DND-41 (cell line): ENCODE measurements around the gene CD52.
"Not testable (repeated sequence)": the region's sequence is repeated elsewhere in the genome, so short reads cannot be mapped to it uniquely, and the experiment has no call there.

Source experiments
- ATAC-seq: fragments of 200-7000 bp; cut with Tn5 transposase; 3 replicates; pipeline ENCODE4 v1.9.1; 2021; ENCODE audit warnings: low read depth; ENCODE audit not compliant: insufficient read depth
- DNase-seq: peaks from one replicate; pipeline ENCODE4 v3.0.0-alpha.2; 2020
- H2AFZ ChIP-seq: 2 replicates; pipeline ENCODE4 v1.6.0; 2012; ENCODE audit warnings: low read depth, low read length
- H3K27ac ChIP-seq: 2 replicates; pipeline ENCODE4 v1.5.1; 2012; ENCODE audit warnings: low read length, inconsistent platforms
- H3K27me3 ChIP-seq: fragments of 200-600 bp; sonication (generic); 2 replicates; pipeline ENCODE4 v1.6.0; 2012; ENCODE audit warnings: low read length, mild to moderate bottlenecking, inconsistent platforms; ENCODE audit not compliant: insufficient read depth, poor library complexity
- H3K36me3 ChIP-seq: 2 replicates; pipeline ENCODE4 v1.5.1; 2012; ENCODE audit warnings: low read length, inconsistent platforms; ENCODE audit not compliant: insufficient read depth
- H3K4me1 ChIP-seq: 2 replicates; pipeline ENCODE4 v1.5.1; 2012; ENCODE audit warnings: mild to moderate bottlenecking, low read length; ENCODE audit not compliant: insufficient read depth
- H3K4me2 ChIP-seq: 2 replicates; pipeline ENCODE4 v1.6.0; 2012; ENCODE audit warnings: mild to moderate bottlenecking, moderate library complexity, low read length, inconsistent platforms; ENCODE audit not compliant: insufficient read depth
- H3K4me3 ChIP-seq, 2 experiments: fragments of 200-600 bp in 1 of 2; shearing (Covaris generic) in 1 of 2; 2 replicates each; pipeline ENCODE4 v1.5.1; 2012 to 2016; ENCODE audit warnings: inconsistent platforms in 2 of 2, low read length in 2 of 2, mild to moderate bottlenecking in 2 of 2, low read depth in 1 of 2, moderate library complexity in 1 of 2
- H3K79me2 ChIP-seq: 2 replicates; pipeline ENCODE4 v1.6.0; 2012; ENCODE audit warnings: low read length, inconsistent platforms; ENCODE audit not compliant: insufficient read depth
- H3K9ac ChIP-seq: 2 replicates; pipeline ENCODE4 v1.6.0; 2012; ENCODE audit warnings: low read depth, mild to moderate bottlenecking, inconsistent platforms, low read length, moderate library complexity
- H3K9me3 ChIP-seq: 2 replicates; pipeline ENCODE4 v1.5.1; 2012; ENCODE audit warnings: low read length, moderate library complexity, mild to moderate bottlenecking, inconsistent platforms; ENCODE audit not compliant: insufficient read depth, severe bottlenecking
- H4K20me1 ChIP-seq: 2 replicates; pipeline ENCODE4 v1.6.0; 2012; ENCODE audit warnings: low read length; ENCODE audit not compliant: insufficient read depth
- EZH2 ChIP-seq: IDR thresholded peaks from 3 replicates; pipeline ENCODE4 v1.6.1; 2012; ENCODE audit warnings: borderline replicate concordance, low read depth, mild to moderate bottlenecking, moderate library complexity, low read length, inconsistent platforms; ENCODE audit not compliant: severe bottlenecking
- TF ChIP-seq, protein P1 (sequence below): IDR thresholded peaks from 2 replicates; pipeline ENCODE4 v1.5.1; 2012; ENCODE audit warnings: borderline replicate concordance, low read length, moderate library complexity, mild to moderate bottlenecking; ENCODE audit not compliant: poor library complexity, severe bottlenecking; ENCODE audit errors: extremely low read depth

The CD52 gene

GRCh38 chr1:26328597-26328996, 10.8 kb downstream of the CD52 start:
- 0 out of 2 replicates have a peak overlapping the region, but pooled peaks have one; percentile 51 for H3K4me2 ChIP-seq
- ATAC-seq (no peak), DNase-seq (peak; percentile 14)
- no peaks in the 10 kb centered on the region for H4K20me1 ChIP-seq
- H2AFZ ChIP-seq, result peak overlapping the region; percentile 84
- peaks cover 3% of the 10 kb centered on the region for H3K27me3 ChIP-seq
- H3K4me3 ChIP-seq, result no peak overlapping the region
- TF ChIP-seq EZH2, result no peak
- TF ChIP-seq, protein P1, sequence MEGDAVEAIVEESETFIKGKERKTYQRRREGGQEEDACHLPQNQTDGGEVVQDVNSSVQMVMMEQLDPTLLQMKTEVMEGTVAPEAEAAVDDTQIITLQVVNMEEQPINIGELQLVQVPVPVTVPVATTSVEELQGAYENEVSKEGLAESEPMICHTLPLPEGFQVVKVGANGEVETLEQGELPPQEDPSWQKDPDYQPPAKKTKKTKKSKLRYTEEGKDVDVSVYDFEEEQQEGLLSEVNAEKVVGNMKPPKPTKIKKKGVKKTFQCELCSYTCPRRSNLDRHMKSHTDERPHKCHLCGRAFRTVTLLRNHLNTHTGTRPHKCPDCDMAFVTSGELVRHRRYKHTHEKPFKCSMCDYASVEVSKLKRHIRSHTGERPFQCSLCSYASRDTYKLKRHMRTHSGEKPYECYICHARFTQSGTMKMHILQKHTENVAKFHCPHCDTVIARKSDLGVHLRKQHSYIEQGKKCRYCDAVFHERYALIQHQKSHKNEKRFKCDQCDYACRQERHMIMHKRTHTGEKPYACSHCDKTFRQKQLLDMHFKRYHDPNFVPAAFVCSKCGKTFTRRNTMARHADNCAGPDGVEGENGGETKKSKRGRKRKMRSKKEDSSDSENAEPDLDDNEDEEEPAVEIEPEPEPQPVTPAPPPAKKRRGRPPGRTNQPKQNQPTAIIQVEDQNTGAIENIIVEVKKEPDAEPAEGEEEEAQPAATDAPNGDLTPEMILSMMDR, result no peak
- peak overlapping the region; percentile 40 for H3K9ac ChIP-seq
- H3K27ac ChIP-seq, result peak overlapping the region; percentile 80
- H3K9me3 ChIP-seq, result no peaks in the 10 kb centered on the region
- no peaks in the 10 kb centered on the region for H3K79me2 ChIP-seq
- no peaks in the 10 kb centered on the region for H3K36me3 ChIP-seq
- peaks cover 25% of the 10 kb centered on the region for H3K4me1 ChIP-seq

GRCh38 chr1:26329380-26329779, 11.6 kb downstream of the CD52 start:
- H3K4me1 ChIP-seq, result peaks cover 25% of the 10 kb centered on the region
- DNase-seq, ATAC-seq, H3K4me2 ChIP-seq, H3K27me3 ChIP-seq, H4K20me1 ChIP-seq, H3K4me3 ChIP-seq, H3K79me2 ChIP-seq, H3K9ac ChIP-seq, H3K27ac ChIP-seq, H2AFZ ChIP-seq, H3K9me3 ChIP-seq, H3K36me3 ChIP-seq: not testable (repeated sequence)

DNA sequence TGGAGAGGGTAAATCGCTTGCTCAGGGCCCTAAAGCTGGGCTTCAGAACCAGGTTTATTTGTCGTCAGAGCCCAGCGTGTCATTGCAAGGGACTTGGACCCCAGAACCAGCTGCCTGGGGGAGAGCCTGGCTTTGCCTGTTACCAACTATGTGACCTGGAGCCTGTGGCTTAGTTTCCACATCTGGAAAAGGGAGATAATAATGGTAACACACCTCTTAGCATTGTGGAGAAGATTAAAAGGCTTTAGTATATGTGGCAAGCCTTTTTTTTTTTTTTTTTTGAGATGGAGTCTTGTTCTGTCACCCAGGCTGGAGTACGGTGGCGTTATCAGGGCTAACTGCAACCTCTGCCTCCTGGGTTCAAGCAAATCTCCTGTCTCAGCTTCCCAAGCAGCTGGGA, 12.5 kb downstream of the CD52 start:
- H3K9me3 ChIP-seq, result no peaks in the 10 kb centered on the region
- H3K4me2 ChIP-seq, result no peak overlapping the region
- no peaks in the 10 kb centered on the region for H4K20me1 ChIP-seq
- TF ChIP-seq, protein P1, result no peak
- TF ChIP-seq EZH2, result no peak
- ATAC-seq (no peak), DNase-seq (no peak)
- H3K27me3 ChIP-seq, result peaks cover 4% of the 10 kb centered on the region
- no peaks in the 10 kb centered on the region for H3K79me2 ChIP-seq
- no peak overlapping the region for H3K27ac ChIP-seq
- H3K36me3 ChIP-seq, result no peaks in the 10 kb centered on the region
- H3K4me3 ChIP-seq, result no peak overlapping the region
- H2AFZ ChIP-seq, result no peak overlapping the region
- no peak overlapping the region for H3K9ac ChIP-seq
- peaks cover 25% of the 10 kb centered on the region for H3K4me1 ChIP-seq

DNA sequence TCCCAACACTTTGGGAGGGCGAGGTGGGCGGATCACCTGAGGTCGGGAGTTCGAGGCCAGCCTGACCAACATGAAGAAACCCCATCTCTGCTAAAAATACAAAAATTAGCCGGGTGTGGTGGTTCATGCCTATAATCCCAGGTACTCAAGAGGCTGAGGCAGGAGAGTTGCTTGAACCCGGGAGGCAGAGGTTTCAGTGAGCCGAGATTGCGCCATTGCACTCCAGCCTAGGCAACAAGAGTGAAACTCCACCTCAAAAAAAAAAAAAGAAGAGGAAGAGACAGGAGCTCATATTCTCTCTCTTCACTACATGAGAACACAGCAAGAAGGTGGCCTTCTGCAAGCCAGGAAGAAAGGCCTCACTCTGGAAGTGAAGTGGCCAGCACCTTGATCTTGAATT, 15.6 kb downstream of the CD52 start:
- not testable (repeated sequence) for DNase-seq, H3K4me2 ChIP-seq, H3K36me3 ChIP-seq, H3K9me3 ChIP-seq, H3K79me2 ChIP-seq, H2AFZ ChIP-seq, H3K4me3 ChIP-seq, H3K27ac ChIP-seq, ATAC-seq, H3K9ac ChIP-seq, H4K20me1 ChIP-seq, H3K4me1 ChIP-seq
- peaks cover 33% of the 10 kb centered on the region for H3K27me3 ChIP-seq
